A673 (cell line): ENCODE results near the gene TNFSF13. TPM values are rescaled to one million over a fixed set of nuclear protein-coding genes. Genes with fewer than 3 reads are reported as not detected.

ENCODE experiments used
- BruUV-seq: library from RNA; stranded (reverse); fragments of 400-500 nt; replicated peaks from 2 replicates; lab custom pipeline; 2021; lab: Mats Ljungman, UMichigan
- CTCF ChIA-PET: fragments of 300-600 bp; sonication (Branson Sonifier 250); formaldehyde crosslinking; loops from one replicate; lab custom pipeline; 2022; ENCODE audit warnings: antibody characterized with exemption; lab: Charles Lee
- POLR2A ChIA-PET: fragments of 300-600 bp; sonication (Branson Sonifier 250); formaldehyde crosslinking; loops from one replicate; lab custom pipeline; 2022; ENCODE audit warnings: antibody characterized with exemption; ENCODE audit not compliant: low non-redundant PET; lab: Charles Lee
- DNase-seq: peaks from one replicate; pipeline ENCODE4 v3.0.0-alpha.2; 2015; ENCODE audit warnings: low spot score
- H3K27ac ChIP-seq: fragments of 200-600 bp; sonication (generic); 2 replicates; pipeline ENCODE4 v1.5.1; 2016; ENCODE audit warnings: mixed run types, low read depth, mild to moderate bottlenecking, mixed read lengths, antibody characterized with exemption, low read length; ENCODE audit not compliant: poor library complexity, severe bottlenecking
- H3K27me3 ChIP-seq: fragments of 200-600 bp; sonication (generic); replicated peaks from 2 replicates; pipeline ENCODE4 v1.6.1; 2017; ENCODE audit warnings: mixed run types, low read depth, mild to moderate bottlenecking, mixed read lengths, antibody characterized with exemption, low read length; ENCODE audit not compliant: insufficient read depth, poor library complexity
- H3K36me3 ChIP-seq: fragments of 200-600 bp; sonication (generic); 2 replicates; pipeline ENCODE4 v1.6.1; 2016; ENCODE audit warnings: mixed run types, mild to moderate bottlenecking, mixed read lengths, antibody characterized with exemption, low read length; ENCODE audit not compliant: insufficient read depth, poor library complexity, severe bottlenecking
- H3K4me1 ChIP-seq: fragments of 200-600 bp; sonication (generic); 2 replicates; pipeline ENCODE4 v1.6.1; 2017; ENCODE audit warnings: mixed run types, mild to moderate bottlenecking, mixed read lengths, antibody characterized with exemption, low read length; ENCODE audit not compliant: insufficient read depth, poor library complexity, severe bottlenecking
- H3K4me3 ChIP-seq: fragments of 200-600 bp; sonication (generic); 2 replicates; pipeline ENCODE4 v1.5.1; 2016; ENCODE audit warnings: low read depth, mixed run types, mild to moderate bottlenecking, mixed read lengths, low read length; ENCODE audit not compliant: poor library complexity, severe bottlenecking
- H3K9me3 ChIP-seq: fragments of 200-600 bp; sonication (generic); 2 replicates; pipeline ENCODE4 v1.6.1; 2016; ENCODE audit warnings: mixed run types, low read depth, mild to moderate bottlenecking, mixed read lengths, antibody characterized with exemption, low read length; ENCODE audit not compliant: poor library complexity, severe bottlenecking
- CTCF ChIP-seq: fragments of 300-800, 200-600 bp; sonication (generic); conservative IDR thresholded peaks from 2 replicates; pipeline ENCODE4 v1.5.1; 2017; ENCODE audit warnings: low read depth, mild to moderate bottlenecking, antibody characterized with exemption, low read length, moderate library complexity, mixed read lengths
- EZH2 ChIP-seq: fragments of 200-600 bp; sonication (generic); IDR thresholded peaks from 2 replicates; pipeline ENCODE4 v1.6.1; 2017; ENCODE audit warnings: borderline replicate concordance, low read depth, mild to moderate bottlenecking, mixed read lengths, antibody characterized with exemption, low read length; ENCODE audit not compliant: poor library complexity, severe bottlenecking
- intact Hi-C: fragments of 100-400 bp; cut with micrococcal nuclease; formaldehyde crosslinking; loops from one replicate; pipeline ENCODE4 v1.10.0; 2022; ENCODE audit not compliant: unreplicated experiment
- total RNA-seq: library from RNA; stranded (reverse); gene quantifications from 2 replicates; pipeline ENCODE4 v1.2.3, GENCODE V29; 2021

TNFSF13 gene
- total RNA-seq, 1 experiment from 2014 or later: 0.69 TPM

GRCh38 chr17:7538891-7539545, 19.5 kb upstream of the TNFSF13 start:
- no TSS peak for BruUV-seq
- no peak for TF ChIP-seq CTCF
- no peak for TF ChIP-seq EZH2
- POLR2A ChIA-PET: no interaction called here
- no peaks in the 10 kb centered on the region for H3K4me1 ChIP-seq
- H3K27ac ChIP-seq: no peak overlapping the region
- H3K4me3 ChIP-seq: no peak overlapping the region
- no peaks in the 10 kb centered on the region for H3K27me3 ChIP-seq
- CTCF ChIA-PET: no interaction called here
- peaks cover 10% of the 10 kb centered on the region for H3K9me3 ChIP-seq
- intact Hi-C loops: no loop called here
- no peaks in the 10 kb centered on the region for H3K36me3 ChIP-seq
- DNase-seq: no peak

- H3K9me3 ChIP-seq: peaks cover 10% of the 10 kb centered on the region
- TF ChIP-seq EZH2: no peak
- TF ChIP-seq CTCF: no peak
- no peaks in the 10 kb centered on the region for H3K27me3 ChIP-seq
- intact Hi-C loops: no loop called here
- no peaks in the 10 kb centered on the region for H3K36me3 ChIP-seq
- H3K27ac ChIP-seq: no peak overlapping the region
- no TSS peak for BruUV-seq
- H3K4me3 ChIP-seq: no peak overlapping the region
- ChIA-PET CTCF (no interaction called here), POLR2A (interaction anchor here (0.6 to 0.7 kb wide), 2 partner anchors 192 to 323 kb away, joined by 3 read pairs; no protein-coding TSS in a partner anchor)
- no peaks in the 10 kb centered on the region for H3K4me1 ChIP-seq
- no peak for DNase-seq
Observed at GRCh38 chr17:7541074-7541621, 17.4 kb upstream of the TNFSF13 start.

- POLR2A ChIA-PET: interaction anchor here (0.7 kb wide), 1 partner anchor 20 kb away, joined by 14 read pairs; no protein-coding TSS in a partner anchor
- no TSS peak for BruUV-seq
- CTCF ChIA-PET: no interaction called here
- Histone ChIP-seq H3K9me3 (no peaks in the 10 kb centered on the region), H3K36me3 (no peaks in the 10 kb centered on the region), H3K4me1 (no peaks in the 10 kb centered on the region), H3K4me3 (no peak overlapping the region), H3K27me3 (no peaks in the 10 kb centered on the region), H3K27ac (no peak overlapping the region)
- intact Hi-C loops: no loop called here
- TF ChIP-seq EZH2 (no peak), CTCF (no peak)
- DNase-seq: no peak
Observed at GRCh38 chr17:7544911-7545310, 13.6 kb upstream of the TNFSF13 start.
